ENCODE results near the gene GAREM2. TPM values are rescaled to one million over a fixed set of nuclear protein-coding genes. Genes with fewer than 3 reads are reported as not detected.

Gene GAREM2
- polyA plus RNA-seq, 1 of the 3 experiments (the other 2 are of a cell fraction) = 3.7 TPM

DNA sequence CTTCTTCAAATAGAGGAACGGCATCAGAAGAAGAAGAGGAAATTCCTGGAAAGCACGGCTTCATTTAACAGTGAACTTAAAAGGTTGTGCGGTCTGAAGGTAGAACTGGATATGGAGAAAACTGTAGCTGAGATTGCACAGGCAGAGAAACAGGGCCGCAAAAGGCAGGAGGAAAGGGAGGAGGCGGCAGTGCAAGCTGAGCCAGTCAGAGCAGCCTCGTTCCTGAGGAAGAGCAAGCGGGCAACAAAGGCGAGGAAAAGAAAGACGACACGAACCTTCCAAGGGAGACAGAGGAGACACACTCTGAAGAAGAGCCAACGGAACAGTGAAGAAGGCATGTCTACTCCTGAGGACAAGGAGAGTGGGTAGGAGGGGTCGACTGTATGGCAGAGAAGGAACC is 22.6 kb upstream of the GAREM2 start (continued):
- TF ChIP-seq, protein P1, sequence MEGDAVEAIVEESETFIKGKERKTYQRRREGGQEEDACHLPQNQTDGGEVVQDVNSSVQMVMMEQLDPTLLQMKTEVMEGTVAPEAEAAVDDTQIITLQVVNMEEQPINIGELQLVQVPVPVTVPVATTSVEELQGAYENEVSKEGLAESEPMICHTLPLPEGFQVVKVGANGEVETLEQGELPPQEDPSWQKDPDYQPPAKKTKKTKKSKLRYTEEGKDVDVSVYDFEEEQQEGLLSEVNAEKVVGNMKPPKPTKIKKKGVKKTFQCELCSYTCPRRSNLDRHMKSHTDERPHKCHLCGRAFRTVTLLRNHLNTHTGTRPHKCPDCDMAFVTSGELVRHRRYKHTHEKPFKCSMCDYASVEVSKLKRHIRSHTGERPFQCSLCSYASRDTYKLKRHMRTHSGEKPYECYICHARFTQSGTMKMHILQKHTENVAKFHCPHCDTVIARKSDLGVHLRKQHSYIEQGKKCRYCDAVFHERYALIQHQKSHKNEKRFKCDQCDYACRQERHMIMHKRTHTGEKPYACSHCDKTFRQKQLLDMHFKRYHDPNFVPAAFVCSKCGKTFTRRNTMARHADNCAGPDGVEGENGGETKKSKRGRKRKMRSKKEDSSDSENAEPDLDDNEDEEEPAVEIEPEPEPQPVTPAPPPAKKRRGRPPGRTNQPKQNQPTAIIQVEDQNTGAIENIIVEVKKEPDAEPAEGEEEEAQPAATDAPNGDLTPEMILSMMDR (IDR thresholded peaks at IDR 0.05) = no peak
- TF ChIP-seq MXI1 (IDR thresholded peaks at IDR 0.05; ENCODE audit: low read depth, low read length) (no peak), GABPA (IDR thresholded peaks at IDR 0.05; ENCODE audit: low read depth) (no peak)

DNA sequence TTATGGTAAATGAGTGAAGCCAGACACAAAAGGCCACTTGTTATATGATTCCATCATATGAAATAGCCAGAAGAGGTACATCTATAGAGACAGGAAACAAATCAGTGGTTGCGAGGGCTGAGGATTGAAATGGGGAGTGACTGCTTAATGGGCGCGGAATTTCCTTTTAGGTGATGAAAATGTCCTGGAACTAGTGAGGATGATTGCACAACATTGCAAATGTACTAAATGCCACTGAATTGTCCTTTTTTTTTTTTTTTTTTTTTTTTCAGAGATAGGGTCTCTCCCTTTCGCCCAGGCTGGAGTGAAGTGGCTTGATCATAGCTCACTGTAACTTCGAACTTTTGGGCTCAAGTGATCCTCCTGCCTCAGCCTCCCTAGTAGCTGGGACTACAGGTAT is 15.3 kb upstream of the GAREM2 start:
- no peaks in the 10 kb centered on the region for H4K20me1 ChIP-seq (ENCODE audit: insufficient read depth)
- H3K9ac ChIP-seq = no peak overlapping the region
- no peaks in the 10 kb centered on the region for H3K9me3 ChIP-seq
- no peaks in the 10 kb centered on the region for H3K27me3 ChIP-seq (ENCODE audit: insufficient read depth)
- no peak overlapping the region for H2AFZ ChIP-seq (ENCODE audit: low read depth)
- DNase-seq = no peak
- ChIA-PET POLR2A (interaction anchor here (0.6 kb wide), 1 partner anchor 209 kb away, joined by 3 read pairs; no protein-coding TSS in a partner anchor), CTCF (interaction anchor here (1.3 kb wide), 1 partner anchor 69 kb away, joined by 5 read pairs; no protein-coding TSS in a partner anchor)
- TF ChIP-seq, protein P1 (IDR thresholded peaks at IDR 0.05) = no peak
- TF ChIP-seq YY1 (IDR thresholded peaks at IDR 0.05; ENCODE audit: low read depth) (no peak), FOXM1 (IDR thresholded peaks at IDR 0.05; ENCODE audit: low read depth) (no peak), NRF1 (IDR thresholded peaks at IDR 0.05; ENCODE audit: low read depth, low read length) (no peak)
- TF ChIP-seq, protein P2, sequence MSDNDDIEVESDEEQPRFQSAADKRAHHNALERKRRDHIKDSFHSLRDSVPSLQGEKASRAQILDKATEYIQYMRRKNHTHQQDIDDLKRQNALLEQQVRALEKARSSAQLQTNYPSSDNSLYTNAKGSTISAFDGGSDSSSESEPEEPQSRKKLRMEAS (IDR thresholded peaks at IDR 0.05; ENCODE audit: low read depth) = no peak
- 83% methylated on average over 5 of the region's 5 CpGs for WGBS (ENCODE audit: low lambda C conversion rate)
- H3K36me3 ChIP-seq (replicated peaks in 1 of 2; ENCODE audit: control insufficient read depth in 1 of 2, insufficient read depth in 2 of 2, low read length in 1 of 2) = no peaks in the 10 kb centered on the region
- H3K79me2 ChIP-seq (ENCODE audit: insufficient read depth) = no peaks in the 10 kb centered on the region
- no peak overlapping the region for H3K27ac ChIP-seq (ENCODE audit: low read depth in 2 of 2, low read length in 1 of 2)
- no peaks in the 10 kb centered on the region for H3K4me1 ChIP-seq (ENCODE audit: control insufficient read depth in 1 of 2, insufficient read depth in 2 of 2, low read depth in 1 of 2, low read length in 1 of 2)
- no peak overlapping the region for H3K4me2 ChIP-seq
- H3K4me3 ChIP-seq (ENCODE audit: low read depth in 2 of 2, low read length in 1 of 2) = no peak overlapping the region
- H3K9me2 ChIP-seq = no peaks in the 10 kb centered on the region
- H3F3A ChIP-seq (replicated peaks; ENCODE audit: insufficient read depth) = peaks cover under 1% of the 10 kb centered on the region

DNA sequence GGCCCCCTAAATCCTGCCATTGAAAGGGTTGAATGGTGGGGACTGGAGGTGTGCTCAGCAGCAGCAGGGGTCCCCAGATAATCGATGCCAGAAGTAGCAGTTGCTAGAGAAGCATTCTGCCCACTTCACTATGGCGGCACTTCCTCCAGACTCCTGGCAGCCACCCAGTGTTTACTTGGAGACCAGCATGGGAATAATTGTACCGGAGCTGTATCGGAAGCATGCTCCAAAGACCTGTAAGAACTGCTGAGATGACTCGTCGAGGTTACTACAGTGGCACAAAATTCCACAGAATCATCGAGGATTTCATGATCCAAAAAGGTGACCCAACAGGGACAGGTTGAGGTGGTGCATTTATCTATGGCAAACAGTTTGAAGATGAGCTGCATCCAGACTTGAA is 11.0 kb upstream of the GAREM2 start:
- H3K27ac ChIP-seq (ENCODE audit: low read depth in 2 of 2, low read length in 1 of 2) = no peak overlapping the region
- no peaks in the 10 kb centered on the region for H3F3A ChIP-seq (replicated peaks; ENCODE audit: insufficient read depth)
- no peaks in the 10 kb centered on the region for H3K79me2 ChIP-seq (ENCODE audit: insufficient read depth)
- no peaks in the 10 kb centered on the region for H3K9me3 ChIP-seq
- H3K4me2 ChIP-seq = no peak overlapping the region
- no peaks in the 10 kb centered on the region for H3K36me3 ChIP-seq (replicated peaks in 1 of 2; ENCODE audit: control insufficient read depth in 1 of 2, insufficient read depth in 2 of 2, low read length in 1 of 2)
- no peak for DNase-seq
- H3K4me3 ChIP-seq (ENCODE audit: low read depth in 2 of 2, low read length in 1 of 2) = no peak overlapping the region
- WGBS (ENCODE audit: low lambda C conversion rate) = 86% methylated on average over 7 of the region's 7 CpGs
- no peak overlapping the region for H2AFZ ChIP-seq (ENCODE audit: low read depth)
- no peaks in the 10 kb centered on the region for H3K27me3 ChIP-seq (ENCODE audit: insufficient read depth)
- H4K20me1 ChIP-seq (ENCODE audit: insufficient read depth) = no peaks in the 10 kb centered on the region
- H3K9me2 ChIP-seq = no peaks in the 10 kb centered on the region
- CTCF ChIA-PET = interaction anchor here (0.7 to 1.3 kb wide), 3 partner anchors 14 to 368 kb away, joined by 3 to 4 read pairs (median 3); no protein-coding TSS in a partner anchor
- TF ChIP-seq, protein P3, sequence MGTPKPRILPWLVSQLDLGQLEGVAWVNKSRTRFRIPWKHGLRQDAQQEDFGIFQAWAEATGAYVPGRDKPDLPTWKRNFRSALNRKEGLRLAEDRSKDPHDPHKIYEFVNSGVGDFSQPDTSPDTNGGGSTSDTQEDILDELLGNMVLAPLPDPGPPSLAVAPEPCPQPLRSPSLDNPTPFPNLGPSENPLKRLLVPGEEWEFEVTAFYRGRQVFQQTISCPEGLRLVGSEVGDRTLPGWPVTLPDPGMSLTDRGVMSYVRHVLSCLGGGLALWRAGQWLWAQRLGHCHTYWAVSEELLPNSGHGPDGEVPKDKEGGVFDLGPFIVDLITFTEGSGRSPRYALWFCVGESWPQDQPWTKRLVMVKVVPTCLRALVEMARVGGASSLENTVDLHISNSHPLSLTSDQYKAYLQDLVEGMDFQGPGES (IDR thresholded peaks at IDR 0.05; ENCODE audit: low read depth, low read length) = no peak
- no peak for TF ChIP-seq SMC3 (IDR thresholded peaks at IDR 0.05; ENCODE audit: low read depth, low read length)
- no peaks in the 10 kb centered on the region for H3K4me1 ChIP-seq (ENCODE audit: control insufficient read depth in 1 of 2, insufficient read depth in 2 of 2, low read depth in 1 of 2, low read length in 1 of 2)
- H3K9ac ChIP-seq = no peak overlapping the region
- POLR2A ChIA-PET = interaction anchor here (0.5 kb wide), 1 partner anchor 14 kb away, joined by 3 read pairs; no protein-coding TSS in a partner anchor
